NCI-H748 (cell line): ENCODE measurements around the gene IRX3.
"Not testable (repeated sequence)": the region's sequence is repeated elsewhere in the genome, so short reads cannot be mapped to it uniquely, and the experiment has no call there.

Experiments used
- DNase-seq: peaks from one replicate; lab custom pipeline; 2025; ENCODE audit not compliant: unreplicated experiment; lab: John Stamatoyannopoulos, UW

The IRX3 gene

GRCh38 chr16:54280751-54281150, 5.8 kb downstream of the IRX3 start:
- DNase-seq = no peak

- DNase-seq = peak; percentile 86
Observed at GRCh38 chr16:54277845-54278703, 8.5 kb downstream of the IRX3 start.

- DNase-seq = no peak
Observed at GRCh38 chr16:54275956-54276355, 10.6 kb downstream of the IRX3 start.

- DNase-seq = no peak
Observed at GRCh38 chr16:54273566-54273965, 13.0 kb downstream of the IRX3 start.

- DNase-seq = no peak
Observed at GRCh38 chr16:54270711-54271110, 15.9 kb downstream of the IRX3 start.

GRCh38 chr16:54269461-54269860, 17.1 kb downstream of the IRX3 start:
- no peak for DNase-seq

GRCh38 chr16:54268766-54269165, 17.8 kb downstream of the IRX3 start:
- no peak for DNase-seq

GRCh38 chr16:54268340-54268739, 18.2 kb downstream of the IRX3 start:
- no peak for DNase-seq

GRCh38 chr16:54266363-54266955, 20.1 kb downstream of the IRX3 start:
- DNase-seq = no peak

GRCh38 chr16:54265575-54266107, 20.9 kb downstream of the IRX3 start:
- DNase-seq = peak; percentile 7

GRCh38 chr16:54253118-54253517, 33.5 kb downstream of the IRX3 start:
- no peak for DNase-seq

GRCh38 chr16:54248863-54249710, 37.5 kb downstream of the IRX3 start:
- DNase-seq = no peak

GRCh38 chr16:54247705-54248104, 38.9 kb downstream of the IRX3 start:
- not testable (repeated sequence) for DNase-seq

- no peak for DNase-seq
Observed at GRCh38 chr16:54246454-54246821, 40.1 kb downstream of the IRX3 start.

GRCh38 chr16:54245788-54246453, 40.7 kb downstream of the IRX3 start:
- no peak for DNase-seq

- DNase-seq = peak; percentile 1
Observed at GRCh38 chr16:54244061-54244886, 42.3 kb downstream of the IRX3 start.

GRCh38 chr16:54243202-54243601, 43.4 kb downstream of the IRX3 start:
- no peak for DNase-seq

GRCh38 chr16:54242199-54242598, 44.4 kb downstream of the IRX3 start:
- peak; percentile 23 for DNase-seq

- no peak for DNase-seq
Observed at GRCh38 chr16:54241525-54241924, 45.1 kb downstream of the IRX3 start.
